ENCODE data around the gene SNTG2.

The SNTG2 gene

DNA sequence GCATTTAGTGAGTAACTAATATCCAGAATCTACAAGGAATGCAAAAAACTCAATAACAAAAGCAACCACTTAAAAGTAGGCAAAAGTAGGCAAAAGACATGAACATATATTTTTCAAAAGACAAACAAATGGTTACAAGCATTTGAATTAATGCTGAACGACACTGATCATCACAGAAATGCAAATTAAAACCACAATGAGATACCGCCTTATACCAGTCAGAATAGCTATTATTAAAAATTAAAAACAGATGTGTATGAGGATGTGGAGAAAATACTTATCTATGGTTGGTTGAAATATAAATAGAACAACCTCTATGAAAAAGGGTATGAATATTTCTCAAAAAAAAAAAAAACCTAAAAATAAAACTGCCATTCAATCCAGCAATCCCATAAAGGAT, 51.7 kb downstream of the SNTG2 start:
- DNase-seq (ENCODE audit: low read depth) = no peak

DNA sequence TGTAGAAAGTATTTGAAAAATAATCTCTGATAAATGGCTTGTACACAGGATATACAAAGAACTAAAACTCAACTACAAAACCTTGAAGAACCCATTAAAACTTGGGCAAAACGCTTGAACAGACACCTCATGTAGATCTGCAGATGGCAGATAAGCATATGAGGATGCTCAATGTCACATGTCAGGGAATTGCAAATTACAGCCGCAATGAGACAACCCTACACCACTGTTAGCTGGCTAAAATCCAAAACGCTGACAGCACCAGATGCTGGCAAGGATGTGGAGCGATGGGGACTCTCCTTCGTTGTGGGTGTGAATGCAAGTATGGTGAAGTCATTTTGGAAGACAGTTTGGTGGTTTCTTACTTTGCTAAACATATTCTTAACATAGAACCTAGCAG, 53.7 kb downstream of the SNTG2 start:
- DNase-seq (ENCODE audit: low read depth) = no peak

DNA sequence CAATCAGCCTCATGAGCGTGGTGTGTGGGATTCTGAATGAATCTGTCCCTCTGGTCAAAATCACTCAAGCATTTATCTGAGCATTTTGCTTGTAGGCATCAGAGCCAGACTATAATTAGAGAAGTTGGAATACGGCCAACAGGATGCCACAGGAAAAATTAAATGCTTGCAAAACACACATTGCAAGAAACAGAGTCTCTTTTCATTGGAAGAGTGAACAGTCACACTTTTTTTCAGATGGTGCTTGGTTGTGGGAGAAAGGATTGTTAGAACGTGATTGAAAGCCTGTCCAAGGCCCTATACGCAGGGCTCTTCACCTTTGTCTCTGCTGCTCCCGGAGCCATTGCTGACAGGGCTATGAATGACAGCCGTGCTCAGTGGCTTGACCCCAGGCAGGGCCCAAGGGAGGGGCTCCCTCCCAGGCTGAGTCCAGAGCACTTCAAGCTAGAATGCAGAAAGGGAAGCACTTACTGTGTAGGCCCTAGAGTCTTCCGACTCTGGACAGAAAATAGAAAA, 59.8 kb downstream of the SNTG2 start:
- DNase-seq (ENCODE audit: low read depth) = no peak

- no peak for DNase-seq (ENCODE audit: low read depth)
Observed at GRCh38 chr2:1011006-1011405, 60.4 kb downstream of the SNTG2 start.

DNA sequence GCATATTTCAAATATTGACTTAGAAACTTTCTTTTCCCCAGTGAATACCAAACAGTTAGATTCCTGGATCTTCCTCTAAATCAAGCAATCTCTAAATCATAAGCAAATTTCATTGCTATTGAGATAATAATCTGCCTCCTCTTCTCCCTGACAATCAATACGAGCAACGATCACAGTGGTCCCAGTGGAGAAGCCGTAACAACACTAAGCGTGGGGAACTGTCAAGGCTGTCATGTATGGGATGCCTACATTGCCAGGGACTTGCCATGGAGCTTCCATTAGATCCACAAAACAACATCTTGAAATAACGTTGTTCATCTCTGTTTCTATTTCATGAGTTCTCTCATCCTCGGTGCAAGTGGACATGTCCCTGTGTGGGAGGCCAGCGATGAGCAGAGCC, 61.3 kb downstream of the SNTG2 start:
- DNase-seq (ENCODE audit: low read depth) = no peak

- no peak for DNase-seq (ENCODE audit: low read depth)
Observed at GRCh38 chr2:1014802-1015201, 64.2 kb downstream of the SNTG2 start.

DNA sequence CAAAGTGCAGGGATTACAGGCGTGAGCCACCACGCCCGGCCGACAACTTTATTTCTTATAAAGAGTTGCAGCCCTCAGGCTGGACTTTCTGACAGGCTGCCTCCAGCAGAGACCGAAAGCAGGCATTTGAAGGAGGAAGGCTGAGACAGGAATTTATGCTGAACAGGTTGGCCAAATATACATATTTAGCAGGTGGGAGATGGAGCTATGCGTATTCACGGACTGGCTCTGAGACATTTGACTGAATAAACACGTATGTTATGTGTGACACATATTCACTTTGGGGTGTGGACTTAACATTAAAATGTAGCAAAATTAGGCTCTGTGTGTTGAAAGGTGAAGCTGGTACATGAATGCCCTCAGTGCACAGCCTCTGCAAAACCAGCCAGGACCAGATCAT, 65.9 kb downstream of the SNTG2 start:
- no peak for DNase-seq (ENCODE audit: low read depth)

DNA sequence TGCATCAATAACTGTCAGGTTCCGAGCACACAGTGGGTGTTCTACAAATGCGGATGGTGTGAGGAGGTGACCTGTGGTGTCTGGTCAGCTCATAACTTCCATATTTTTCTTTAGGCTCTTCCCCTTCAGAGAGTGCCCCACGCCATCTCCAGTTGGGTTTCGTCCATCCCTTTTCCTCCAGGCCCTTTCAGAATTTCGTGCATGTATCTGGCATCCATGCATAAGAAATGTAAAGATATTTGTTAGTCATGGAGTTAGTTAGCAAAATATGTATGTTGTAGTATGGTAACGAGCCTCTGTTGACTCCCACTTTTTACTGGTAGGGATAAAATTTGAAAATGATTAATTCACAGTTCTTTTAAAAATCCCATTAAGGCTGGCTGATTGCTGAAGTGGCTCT, 67.2 kb downstream of the SNTG2 start:
- no peak for DNase-seq (ENCODE audit: low read depth)

GRCh38 chr2:1020206-1020605, 69.6 kb downstream of the SNTG2 start:
- no peak for DNase-seq (ENCODE audit: low read depth)

- DNase-seq (ENCODE audit: low read depth) = no peak
Observed at GRCh38 chr2:1022178-1022577, 71.5 kb downstream of the SNTG2 start.

DNA sequence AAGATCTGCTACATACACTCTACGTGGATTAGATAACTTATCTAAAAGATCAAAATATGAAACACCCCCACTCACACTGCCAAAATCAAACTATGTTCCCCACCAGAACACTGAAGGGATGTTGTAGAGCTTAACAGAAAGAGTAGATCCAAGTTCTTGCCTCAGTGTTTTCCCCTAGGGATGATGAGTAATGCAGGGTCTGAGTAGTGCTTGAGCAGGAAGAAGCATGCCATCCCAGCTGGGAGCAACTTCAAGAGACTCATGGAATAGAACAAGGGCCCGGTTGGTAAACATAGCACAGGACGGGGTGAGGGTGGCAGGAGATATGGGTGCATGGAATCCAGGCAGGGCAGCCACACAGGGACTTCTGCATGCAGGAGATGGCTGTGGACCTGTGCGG, 74.3 kb downstream of the SNTG2 start:
- DNase-seq (ENCODE audit: low read depth) = no peak

GRCh38 chr2:1026141-1026540, 75.5 kb downstream of the SNTG2 start:
- DNase-seq (ENCODE audit: low read depth) = no peak

GRCh38 chr2:1028831-1029230, 78.2 kb downstream of the SNTG2 start:
- no peak for DNase-seq (ENCODE audit: low read depth)

- no peak for DNase-seq (ENCODE audit: low read depth)
Observed at GRCh38 chr2:1032030-1032429, 81.4 kb downstream of the SNTG2 start.

- no peak for DNase-seq (ENCODE audit: low read depth)
Observed at GRCh38 chr2:1033069-1033468, 82.4 kb downstream of the SNTG2 start.

GRCh38 chr2:1037066-1037465, 86.4 kb downstream of the SNTG2 start:
- no peak for DNase-seq (ENCODE audit: low read depth)

- DNase-seq (ENCODE audit: low read depth) = no peak
Observed at GRCh38 chr2:1039549-1039948, 88.9 kb downstream of the SNTG2 start.

DNA sequence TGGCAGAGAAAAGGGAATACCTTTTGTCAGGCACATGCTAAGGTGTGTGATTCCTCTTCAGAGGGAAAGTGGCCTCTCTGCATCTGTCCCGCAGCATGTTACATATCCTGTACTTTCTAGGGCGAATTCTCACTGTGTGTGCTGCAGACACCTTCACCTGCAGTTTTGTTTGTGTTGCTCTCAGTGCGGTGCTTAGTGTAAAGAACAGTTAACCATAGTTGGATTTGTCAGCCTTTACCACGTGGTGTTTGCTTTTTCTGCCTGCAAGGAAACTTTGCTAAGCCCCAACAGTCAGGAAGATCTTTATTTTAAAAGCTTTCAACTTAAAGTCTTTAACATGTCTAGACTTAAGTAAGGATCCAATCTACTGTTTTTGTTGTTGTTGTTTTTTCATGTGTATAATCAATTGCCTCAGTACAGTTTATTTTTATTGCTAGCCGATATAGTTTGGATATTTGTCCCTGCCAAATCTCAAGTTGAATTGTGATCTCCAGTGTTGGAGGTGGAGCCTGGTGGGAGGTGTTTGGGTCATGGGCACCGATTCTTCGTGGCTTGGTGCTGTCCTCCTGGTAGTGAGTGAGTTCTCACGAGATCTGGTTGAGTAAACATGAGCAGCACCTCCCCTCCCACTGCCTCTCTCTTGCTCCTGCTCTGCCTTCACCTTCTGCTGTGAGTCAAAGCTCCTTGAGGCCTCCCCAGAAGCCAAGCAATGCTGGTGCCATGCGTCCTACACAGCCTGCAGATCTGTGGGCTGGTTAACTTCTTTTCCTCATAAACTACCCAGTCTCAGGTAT, 90.6 kb downstream of the SNTG2 start:
- no peak for DNase-seq (ENCODE audit: low read depth)

GRCh38 chr2:1045109-1045508, 94.5 kb downstream of the SNTG2 start:
- DNase-seq (ENCODE audit: low read depth) = no peak

- DNase-seq (ENCODE audit: low read depth) = no peak
Observed at GRCh38 chr2:1046067-1046466, 95.4 kb downstream of the SNTG2 start.

GRCh38 chr2:1047485-1047884, 96.8 kb downstream of the SNTG2 start:
- no peak for DNase-seq (ENCODE audit: low read depth)

- peak; percentile 71 for DNase-seq (ENCODE audit: low read depth)
Observed at GRCh38 chr2:1049691-1050090, 99.0 kb downstream of the SNTG2 start.

DNA sequence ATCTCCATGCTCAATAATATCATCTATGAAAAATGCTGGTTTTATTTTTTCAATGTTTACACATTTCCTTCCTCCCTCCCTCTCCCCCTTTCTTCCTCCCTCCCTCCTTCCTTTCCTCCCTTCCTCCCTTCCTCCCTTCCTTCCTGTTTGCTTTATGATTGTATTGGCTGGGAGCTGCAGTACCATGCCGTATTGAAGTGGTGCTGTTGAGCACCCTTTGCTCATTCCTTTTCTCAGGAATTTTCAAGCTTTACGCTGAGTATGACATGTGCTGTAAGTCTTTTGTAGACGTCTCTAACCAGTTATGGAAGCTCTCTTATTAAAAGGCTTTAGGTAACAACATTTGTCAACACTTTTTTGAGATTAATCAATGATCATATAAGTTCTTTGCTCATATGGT, 100.4 kb downstream of the SNTG2 start:
- DNase-seq (ENCODE audit: low read depth) = no peak

DNA sequence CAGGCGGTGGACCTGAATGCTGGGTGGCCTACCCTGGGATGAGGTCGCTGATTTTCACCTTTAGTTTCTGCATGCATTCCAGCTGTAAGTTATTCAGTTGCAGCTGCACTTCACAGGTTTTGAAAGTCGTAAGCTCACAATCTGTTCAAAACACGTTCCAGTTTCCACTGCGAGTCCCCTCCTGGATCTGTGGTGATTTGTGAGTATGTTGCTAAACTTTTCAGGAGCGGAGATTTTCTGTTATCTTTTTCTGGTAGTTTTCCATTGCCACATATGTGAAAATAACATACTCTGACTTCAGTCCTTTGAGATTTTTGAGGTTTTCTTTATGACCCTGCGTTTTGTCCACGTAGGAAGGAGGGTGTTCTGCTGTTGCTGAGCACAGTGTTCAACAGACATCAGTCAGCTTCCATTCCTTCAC, 102.1 kb downstream of the SNTG2 start:
- DNase-seq (ENCODE audit: low read depth) = peak; percentile 47

Measured in non-pigmented ciliary epithelial cell (primary cell).